GM12878 (cell line): ENCODE measurements around the gene SOST.

Experiments used
- TBL1XR1 ChIP-seq: IDR thresholded peaks from 2 replicates; pipeline ENCODE4 v1.6.1; 2012; ENCODE audit warnings: low read depth, low read length, improper control_type of control experiment
- TF ChIP-seq, protein P1 (sequence below): fragments of 450-650 bp; IDR thresholded peaks from 2 replicates; pipeline ENCODE4 v1.6.1; 2016; ENCODE audit warnings: mild to moderate bottlenecking

DNA sequence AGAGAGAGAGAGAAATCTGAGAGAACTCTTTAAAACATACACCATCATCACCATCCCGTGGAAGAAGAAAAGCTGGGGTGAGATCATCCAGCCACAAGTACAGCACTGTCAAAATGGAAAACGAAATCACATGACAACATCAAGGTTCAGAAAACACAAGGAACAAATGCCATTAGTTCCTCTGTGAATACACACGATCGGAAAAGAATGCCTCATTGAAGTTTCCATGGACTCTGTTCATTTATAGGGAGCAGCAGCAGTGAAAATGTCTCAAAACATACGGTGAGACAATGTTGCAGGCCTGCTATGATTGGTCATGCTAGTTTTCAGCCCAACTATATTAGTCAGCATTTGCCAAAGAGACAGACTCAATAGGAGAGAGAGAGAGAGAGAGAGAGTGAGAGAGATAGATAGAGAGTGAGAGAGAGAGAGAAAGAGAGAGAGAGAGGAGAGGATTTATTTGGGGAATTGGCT is 26.1 kb upstream of the SOST start:
- no peak for TF ChIP-seq TBL1XR1
- TF ChIP-seq, protein P1, sequence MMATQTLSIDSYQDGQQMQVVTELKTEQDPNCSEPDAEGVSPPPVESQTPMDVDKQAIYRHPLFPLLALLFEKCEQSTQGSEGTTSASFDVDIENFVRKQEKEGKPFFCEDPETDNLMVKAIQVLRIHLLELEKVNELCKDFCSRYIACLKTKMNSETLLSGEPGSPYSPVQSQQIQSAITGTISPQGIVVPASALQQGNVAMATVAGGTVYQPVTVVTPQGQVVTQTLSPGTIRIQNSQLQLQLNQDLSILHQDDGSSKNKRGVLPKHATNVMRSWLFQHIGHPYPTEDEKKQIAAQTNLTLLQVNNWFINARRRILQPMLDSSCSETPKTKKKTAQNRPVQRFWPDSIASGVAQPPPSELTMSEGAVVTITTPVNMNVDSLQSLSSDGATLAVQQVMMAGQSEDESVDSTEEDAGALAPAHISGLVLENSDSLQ: no peak
